ENCODE results near the gene TCAF2. TPM values are rescaled to one million over a fixed set of nuclear protein-coding genes. Genes with fewer than 3 reads are reported as not detected.
"Not testable (repeated sequence)": the region's sequence is repeated elsewhere in the genome, so short reads cannot be mapped to it uniquely, and the experiment has no call there.

The TCAF2 gene
- total and polyA plus RNA-seq, 4 experiments from 2014 or later, result 8.3 to 31.6 (median 18.3) TPM

DNA sequence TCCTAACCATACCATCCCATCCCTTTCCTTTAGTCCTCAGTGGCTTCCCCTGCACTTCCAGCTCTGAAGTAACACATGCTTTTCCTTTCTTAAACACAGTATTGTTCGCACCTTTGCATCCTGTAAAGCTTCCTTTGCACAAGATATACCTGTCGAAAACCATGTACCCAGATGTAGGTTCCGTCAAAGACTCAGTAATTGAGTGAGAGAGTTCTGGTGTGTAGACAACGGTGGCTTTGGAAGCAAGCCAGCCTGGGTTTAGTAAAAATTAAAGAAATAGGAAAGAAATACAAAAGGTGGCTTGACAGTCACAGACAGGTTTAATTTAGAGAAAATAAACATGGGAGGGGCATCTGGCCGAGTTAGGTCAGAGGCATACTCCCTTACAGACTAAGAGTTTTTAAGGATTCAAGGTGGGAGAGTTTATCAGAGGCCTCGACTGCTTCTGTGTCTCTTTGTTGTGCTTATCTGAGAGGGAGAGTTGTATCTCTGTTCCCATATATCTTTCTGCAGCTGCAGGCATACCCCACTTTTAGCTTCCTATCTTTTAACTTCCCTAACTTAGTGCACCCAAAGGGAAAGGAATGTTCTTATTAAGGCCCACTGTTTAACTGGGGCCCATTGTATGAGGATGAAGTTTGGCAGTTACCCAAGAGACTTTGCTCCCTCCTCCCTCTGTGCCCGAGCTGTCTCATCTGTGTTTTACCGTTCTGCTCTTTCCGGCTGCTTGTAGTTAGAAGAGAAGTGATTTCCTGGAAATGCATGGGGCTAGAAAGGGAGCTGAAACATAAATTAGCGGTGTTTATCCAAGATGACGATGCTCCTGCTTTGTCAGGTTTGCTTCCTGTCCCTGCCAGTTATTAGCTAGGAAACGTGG is 14.8 kb downstream of the TCAF2 start:
- intact Hi-C loops (cut with micrococcal nuclease); H3K4me3 Mint-ChIP-seq; CTCF ChIA-PET (ENCODE audit: partially characterized antibody); H3K36me3 Mint-ChIP-seq; H3K27ac Mint-ChIP-seq; H3K27ac ChIP-seq (ENCODE audit: low read depth, low read length); H3K9me3 ChIP-seq (ENCODE audit: control insufficient read depth in 1 of 2, low read length in 2 of 2); H3K36me3 ChIP-seq (ENCODE audit: insufficient read depth, low read length); H3K27me3 Mint-ChIP-seq; H3K4me1 Mint-ChIP-seq; H3K9me3 Mint-ChIP-seq; POLR2A ChIA-PET (ENCODE audit: partially characterized antibody); H3K27me3 ChIP-seq (ENCODE audit: insufficient read depth, low read length); H3K4me1 ChIP-seq (ENCODE audit: insufficient read depth, low read length); DNase-seq; H3K4me3 ChIP-seq (ENCODE audit: low read length in 2 of 2): not testable (repeated sequence)

DNA sequence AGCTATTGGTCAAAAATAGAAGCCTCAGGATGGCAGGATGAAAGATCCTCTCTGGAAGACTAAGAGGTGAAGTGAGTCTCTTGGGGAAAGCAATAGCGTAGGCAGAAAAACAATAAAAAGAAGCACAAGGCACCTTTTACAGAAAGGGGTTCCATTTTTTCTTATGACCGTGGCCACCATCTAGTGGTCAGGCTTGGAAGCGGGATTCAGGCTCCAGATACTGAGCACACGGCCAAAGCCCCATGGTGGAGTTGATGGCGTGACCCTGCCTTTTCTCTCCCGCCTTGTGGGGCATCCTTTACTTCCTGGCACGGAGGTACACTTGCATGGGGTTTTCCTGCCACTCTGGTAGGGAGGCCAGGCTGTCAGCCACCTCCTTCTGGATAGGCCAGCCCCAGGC is 18.6 kb downstream of the TCAF2 start:
- H3K9me3 Mint-ChIP-seq; DNase-seq; H3K36me3 Mint-ChIP-seq; H3K27me3 Mint-ChIP-seq; H3K9me3 ChIP-seq (ENCODE audit: control insufficient read depth in 1 of 2, low read length in 2 of 2); H3K4me3 Mint-ChIP-seq; H3K4me3 ChIP-seq (ENCODE audit: low read length in 2 of 2); H3K36me3 ChIP-seq (ENCODE audit: insufficient read depth, low read length); intact Hi-C loops (cut with micrococcal nuclease); H3K27me3 ChIP-seq (ENCODE audit: insufficient read depth, low read length); H3K27ac ChIP-seq (ENCODE audit: low read depth, low read length); CTCF ChIA-PET (ENCODE audit: partially characterized antibody); POLR2A ChIA-PET (ENCODE audit: partially characterized antibody); H3K4me1 Mint-ChIP-seq; H3K27ac Mint-ChIP-seq; H3K4me1 ChIP-seq (ENCODE audit: insufficient read depth, low read length): not testable (repeated sequence)

- DNase-seq, H3K27me3 Mint-ChIP-seq, H3K9me3 Mint-ChIP-seq: not testable (repeated sequence)
Measured at GRCh38 chr7:143640528-143641189, 19.9 kb downstream of the TCAF2 start.

DNA sequence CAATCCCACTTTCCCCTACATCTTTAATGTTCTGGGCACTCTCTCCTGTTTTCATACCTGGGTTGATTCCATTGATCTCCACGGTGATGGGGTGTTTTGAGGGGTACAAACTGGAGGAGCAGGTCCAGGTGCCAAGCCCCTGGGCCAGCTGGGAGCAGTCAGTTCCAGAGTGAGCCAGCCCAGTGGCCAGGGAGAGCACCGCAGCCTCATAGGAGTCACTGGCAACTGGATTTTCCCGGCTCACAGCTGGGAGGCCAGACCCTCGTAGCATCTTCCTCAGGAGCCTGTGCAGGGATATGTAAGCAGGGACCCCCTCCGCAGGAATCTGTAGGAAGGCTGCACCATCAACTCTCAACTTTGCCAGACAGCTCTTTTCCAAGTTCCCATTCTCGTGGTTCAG is 25.8 kb downstream of the TCAF2 start:
- intact Hi-C loops (cut with micrococcal nuclease); H3K4me1 ChIP-seq (ENCODE audit: insufficient read depth, low read length); H3K27ac Mint-ChIP-seq; DNase-seq; H3K4me1 Mint-ChIP-seq; H3K36me3 Mint-ChIP-seq; H3K27me3 Mint-ChIP-seq; H3K27me3 ChIP-seq (ENCODE audit: insufficient read depth, low read length); CTCF ChIA-PET (ENCODE audit: partially characterized antibody); H3K27ac ChIP-seq (ENCODE audit: low read depth, low read length); H3K4me3 Mint-ChIP-seq; H3K36me3 ChIP-seq (ENCODE audit: insufficient read depth, low read length); H3K9me3 Mint-ChIP-seq; H3K4me3 ChIP-seq (ENCODE audit: low read length in 2 of 2); H3K9me3 ChIP-seq (ENCODE audit: control insufficient read depth in 1 of 2, low read length in 2 of 2); POLR2A ChIA-PET (ENCODE audit: partially characterized antibody): not testable (repeated sequence)

More at GRCh38 chr7:143640528-143641189, 19.9 kb downstream of the TCAF2 start:
- POLR2A ChIA-PET (ENCODE audit: partially characterized antibody); H3K27me3 ChIP-seq (ENCODE audit: insufficient read depth, low read length); H3K4me1 Mint-ChIP-seq; CTCF ChIA-PET (ENCODE audit: partially characterized antibody); H3K4me1 ChIP-seq (ENCODE audit: insufficient read depth, low read length); H3K4me3 Mint-ChIP-seq; H3K27ac ChIP-seq (ENCODE audit: low read depth, low read length); H3K9me3 ChIP-seq (ENCODE audit: control insufficient read depth in 1 of 2, low read length in 2 of 2); H3K36me3 Mint-ChIP-seq; intact Hi-C loops (cut with micrococcal nuclease); H3K36me3 ChIP-seq (ENCODE audit: insufficient read depth, low read length); H3K4me3 ChIP-seq (ENCODE audit: low read length in 2 of 2); H3K27ac Mint-ChIP-seq: not testable (repeated sequence)

DNA sequence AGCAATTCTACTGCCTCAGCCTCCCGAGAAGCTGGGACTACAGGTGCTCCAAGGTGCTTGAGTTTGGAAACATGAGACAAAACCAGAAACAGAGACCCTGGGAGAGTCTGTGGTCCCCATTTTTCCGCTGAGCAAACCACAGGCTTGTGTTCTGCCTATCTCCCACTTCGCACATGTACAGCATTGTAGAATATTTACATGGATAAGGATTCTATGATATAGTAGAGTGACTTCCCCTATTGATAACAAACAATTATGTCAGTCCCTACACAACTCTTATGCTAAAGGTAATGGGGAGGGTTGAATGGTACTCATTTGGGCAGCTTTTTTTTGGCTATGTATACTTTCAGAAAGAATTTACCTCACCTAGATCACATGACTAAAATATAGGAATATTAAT is 29.1 kb downstream of the TCAF2 start:
- H3K4me1 Mint-ChIP-seq; H3K9me3 Mint-ChIP-seq; H3K4me3 ChIP-seq (ENCODE audit: low read length in 2 of 2); H3K4me3 Mint-ChIP-seq; POLR2A ChIA-PET (ENCODE audit: partially characterized antibody); CTCF ChIA-PET (ENCODE audit: partially characterized antibody); H3K4me1 ChIP-seq (ENCODE audit: insufficient read depth, low read length); H3K27me3 ChIP-seq (ENCODE audit: insufficient read depth, low read length); H3K27ac ChIP-seq (ENCODE audit: low read depth, low read length); intact Hi-C loops (cut with micrococcal nuclease); H3K27ac Mint-ChIP-seq; H3K36me3 Mint-ChIP-seq; H3K27me3 Mint-ChIP-seq; H3K9me3 ChIP-seq (ENCODE audit: control insufficient read depth in 1 of 2, low read length in 2 of 2); DNase-seq; H3K36me3 ChIP-seq (ENCODE audit: insufficient read depth, low read length): not testable (repeated sequence)

- H3K27me3 ChIP-seq (ENCODE audit: insufficient read depth, low read length); H3K9me3 ChIP-seq (ENCODE audit: control insufficient read depth in 1 of 2, low read length in 2 of 2); H3K4me3 Mint-ChIP-seq; intact Hi-C loops (cut with micrococcal nuclease); H3K4me1 ChIP-seq (ENCODE audit: insufficient read depth, low read length); H3K27ac ChIP-seq (ENCODE audit: low read depth, low read length); H3K36me3 Mint-ChIP-seq; H3K27me3 Mint-ChIP-seq; H3K36me3 ChIP-seq (ENCODE audit: insufficient read depth, low read length); CTCF ChIA-PET (ENCODE audit: partially characterized antibody); H3K9me3 Mint-ChIP-seq; H3K27ac Mint-ChIP-seq; H3K4me1 Mint-ChIP-seq; H3K4me3 ChIP-seq (ENCODE audit: low read length in 2 of 2); DNase-seq; POLR2A ChIA-PET (ENCODE audit: partially characterized antibody): not testable (repeated sequence)
Measured at GRCh38 chr7:143650447-143650846, 29.7 kb downstream of the TCAF2 start.

Measured in CD4-positive, alpha-beta memory T cell (primary cell).